Astrocyte of the hippocampus (primary cell): Measurements from ENCODE around the gene ITGB7.
A peak's percentile ranks its signal among the peaks of the same experiment; 100 is the strongest.
"Not testable (repeated sequence)": the region's sequence is repeated elsewhere in the genome, so short reads cannot be mapped to it uniquely, and the experiment has no call there.

Experiments
- DNase-seq: peaks from one replicate; pipeline ENCODE4 v3.0.0; 2011; ENCODE audit warnings: low read depth, low spot score

Gene ITGB7

DNA sequence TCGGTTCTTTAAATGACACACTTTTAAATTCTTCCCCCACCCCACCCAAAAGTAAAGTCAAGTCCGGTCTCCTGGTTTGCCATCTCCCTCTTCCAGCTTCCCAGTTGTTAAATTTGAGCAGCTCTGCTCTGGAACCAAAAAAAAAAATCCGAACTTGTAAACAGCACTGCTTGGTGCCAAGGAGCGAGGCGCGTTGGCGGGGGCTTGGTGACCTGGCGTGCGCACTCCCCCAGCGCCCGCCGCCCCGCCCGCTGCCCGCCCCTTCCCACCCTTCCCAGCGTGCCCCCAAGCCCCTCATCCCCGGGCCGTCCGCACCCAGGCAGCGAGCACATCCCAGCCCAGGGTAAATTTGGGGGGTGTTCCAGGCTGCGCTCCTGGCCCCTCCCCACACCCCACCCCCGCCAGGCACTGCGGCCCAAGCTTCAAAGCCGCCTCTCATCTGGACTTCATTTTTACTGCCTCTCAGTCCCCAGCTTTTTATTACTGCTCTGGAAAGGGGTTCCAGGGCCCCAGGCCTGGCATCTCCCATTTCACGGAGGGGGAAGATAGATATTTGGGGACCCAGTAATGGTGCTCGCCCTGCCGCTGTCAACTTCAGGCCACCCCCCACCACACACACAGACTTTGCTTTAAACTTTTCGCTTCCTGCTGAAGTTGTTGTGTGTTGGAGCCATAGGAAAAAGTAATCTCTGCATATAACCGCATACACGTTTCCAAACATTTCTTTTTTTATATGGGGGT lies 11.7 kb upstream of the ITGB7 start:
- DNase-seq: no peak

DNA sequence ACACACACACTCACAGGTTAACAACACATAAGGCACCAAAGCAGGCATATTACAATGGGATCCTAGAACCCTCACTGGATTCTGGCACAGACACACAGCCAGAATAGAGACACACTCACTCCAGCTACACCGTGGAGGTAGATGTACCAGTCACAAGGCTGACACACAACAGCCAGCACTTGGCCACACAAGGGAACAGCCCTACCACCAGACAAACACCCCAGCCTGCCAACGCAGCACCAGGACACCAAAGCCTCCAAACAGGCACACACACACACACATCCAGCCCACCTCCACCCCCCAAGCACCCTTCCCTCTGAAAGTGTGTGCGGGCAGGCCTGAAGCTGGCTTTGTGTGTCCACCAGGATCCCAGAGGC lies 10.9 kb upstream of the ITGB7 start:
- no peak for DNase-seq

DNA sequence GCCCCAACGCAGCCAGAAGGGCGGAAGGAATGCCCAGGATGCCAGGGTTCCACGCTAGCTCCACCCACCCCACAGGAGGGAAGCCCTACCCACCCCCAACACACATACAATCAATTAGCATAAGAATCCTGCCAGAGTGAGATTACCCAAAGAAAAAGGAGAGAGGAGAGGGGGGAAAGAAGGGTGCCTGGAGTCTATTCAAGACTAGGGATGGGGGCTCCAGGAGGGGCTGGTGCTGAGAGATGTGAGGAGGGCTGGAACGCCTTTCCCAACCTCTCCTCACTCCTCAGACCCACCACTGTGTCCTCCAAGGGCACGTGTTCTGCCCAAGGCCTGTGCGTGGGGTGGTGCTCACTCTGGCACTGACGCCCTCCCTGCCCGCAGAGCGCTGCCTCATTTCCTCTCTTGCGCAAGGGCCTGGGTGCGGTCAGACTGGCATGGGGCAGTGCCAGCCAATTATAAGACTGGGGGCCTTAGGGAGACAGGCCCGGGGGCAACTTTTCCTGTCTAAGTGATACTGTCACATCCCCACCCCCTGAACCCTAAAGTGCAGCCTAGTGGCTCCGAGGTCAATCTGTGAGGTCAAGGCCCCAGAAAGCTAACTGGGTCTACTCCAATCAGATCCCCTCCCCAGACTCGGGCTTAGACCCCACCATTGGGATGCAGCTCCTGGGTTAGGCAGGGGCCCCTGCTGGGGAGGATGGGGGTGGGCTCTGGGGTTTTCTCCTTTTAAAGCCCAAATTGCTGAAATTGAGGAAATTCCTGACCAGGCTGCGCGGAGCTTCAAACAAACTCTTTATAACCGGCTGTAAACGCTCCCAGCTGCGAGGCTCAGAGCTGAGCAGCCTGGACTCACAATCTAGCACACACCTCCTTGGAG lies 10.2 kb upstream of the ITGB7 start:
- no peak for DNase-seq

DNA sequence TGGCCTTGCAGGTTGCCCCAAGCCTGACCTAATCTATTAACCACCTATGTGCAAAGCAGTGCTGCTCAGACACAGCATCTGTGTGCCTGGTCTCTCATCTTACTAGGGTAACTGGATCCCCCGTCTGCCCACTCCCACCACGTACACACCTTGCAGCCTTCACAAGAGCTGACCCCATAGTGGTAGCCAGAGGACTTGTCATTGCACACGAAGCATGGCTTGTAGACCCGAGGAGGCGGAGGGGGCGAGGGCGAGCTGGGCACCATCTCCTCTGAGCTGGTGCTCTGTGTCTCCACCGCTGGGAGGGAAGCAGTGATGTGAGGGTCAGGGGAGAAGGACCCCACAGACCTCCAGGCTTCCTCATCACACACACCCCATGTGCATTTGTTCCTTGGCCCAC lies 8.4 kb upstream of the ITGB7 start:
- no peak for DNase-seq

DNA sequence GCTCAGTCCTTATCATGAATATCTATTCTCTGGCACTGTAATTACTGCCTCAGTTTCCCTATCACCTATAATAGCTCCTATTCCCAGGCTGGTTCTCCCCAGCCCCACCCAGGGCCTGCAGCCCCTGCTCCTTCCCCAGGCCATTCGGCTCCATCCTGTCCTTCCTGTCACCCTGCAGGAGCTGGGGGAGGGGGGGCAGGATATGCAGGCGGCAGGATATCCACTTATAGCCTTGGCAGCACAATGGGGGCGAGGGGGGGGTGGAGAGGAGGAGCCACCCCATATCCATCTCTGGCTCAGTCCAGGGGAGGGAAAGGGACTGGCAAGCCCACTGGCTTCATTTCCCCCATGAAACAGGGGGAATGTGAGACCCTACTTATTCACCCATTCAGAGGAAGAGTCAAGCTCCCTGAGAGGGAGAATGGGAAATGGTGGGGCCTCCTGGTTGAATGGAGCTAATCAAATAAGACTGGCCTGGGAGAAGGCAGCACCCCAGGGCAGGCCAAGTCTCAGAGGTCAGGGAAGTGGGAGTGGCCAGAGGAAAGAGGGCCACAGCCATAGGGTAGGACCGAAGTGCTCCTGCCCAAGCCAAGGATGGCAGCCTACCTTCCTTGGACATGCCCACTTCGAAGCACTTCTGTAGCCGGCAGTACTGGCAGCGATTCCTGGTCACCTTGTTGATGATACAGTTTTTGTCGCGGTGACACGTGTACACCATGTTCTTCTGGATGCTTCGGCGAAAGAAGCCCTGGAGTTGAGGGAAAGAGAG lies 7.8 kb upstream of the ITGB7 start:
- no peak for DNase-seq

DNA sequence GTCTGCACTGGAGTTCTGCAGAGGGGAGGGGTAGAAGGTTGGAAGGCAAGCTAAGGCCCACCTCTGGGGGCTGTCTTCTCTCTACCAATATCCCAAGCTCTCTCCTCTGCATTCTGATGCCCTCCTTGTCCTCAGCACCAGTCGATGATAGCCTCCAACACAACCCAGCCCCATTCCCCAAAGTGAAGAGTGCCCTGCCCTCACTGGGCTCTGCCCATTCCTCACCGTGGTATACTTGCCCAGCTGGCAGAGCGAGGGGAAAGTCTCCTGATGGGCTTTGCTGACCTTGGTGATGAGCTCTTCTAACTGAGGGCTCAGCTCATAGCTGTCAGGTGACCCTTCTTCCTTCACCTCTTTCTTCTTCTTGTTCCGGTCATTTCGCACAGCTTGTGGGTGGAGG lies 7.2 kb upstream of the ITGB7 start:
- DNase-seq: no peak

DNA sequence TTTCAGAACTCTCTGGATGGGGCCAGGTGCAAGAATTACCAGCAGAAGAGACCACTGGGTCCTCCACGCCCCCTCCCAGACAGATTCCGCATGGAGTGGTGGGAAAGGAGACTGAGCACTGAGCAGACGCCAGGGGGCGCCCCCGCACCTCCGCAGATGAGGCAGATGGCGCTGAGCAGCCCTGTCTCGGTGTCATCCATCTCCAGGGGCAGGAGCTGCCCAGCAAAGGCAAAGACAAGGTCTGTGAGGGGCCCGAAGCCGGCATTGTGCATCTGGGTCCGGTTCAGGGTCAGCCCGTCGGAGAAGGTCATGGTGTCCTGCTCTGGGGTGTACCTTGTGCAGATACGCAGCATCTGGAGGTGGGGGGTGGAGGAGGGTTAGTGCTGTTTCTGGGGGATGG lies 6.3 kb upstream of the ITGB7 start:
- DNase-seq: peak; percentile 89

DNA sequence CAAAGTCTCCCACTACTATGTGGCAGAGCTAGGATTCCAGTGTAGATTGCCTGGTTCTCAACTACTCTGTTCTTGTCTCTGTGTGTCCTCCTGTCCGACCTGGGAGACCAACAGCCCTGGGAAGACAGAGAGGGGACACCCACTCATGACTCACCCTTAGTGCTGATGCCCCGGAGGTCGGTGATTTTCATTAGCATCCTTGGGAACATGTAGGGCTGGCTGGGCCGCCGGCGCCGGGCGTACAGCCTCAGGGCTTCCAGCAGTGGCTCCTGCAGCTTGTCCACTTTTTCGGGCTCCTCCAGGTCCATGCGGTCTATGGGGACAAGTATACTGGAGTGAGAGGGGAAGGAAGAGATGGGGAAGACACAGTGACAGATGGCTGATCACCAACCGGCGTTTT lies 5.9 kb upstream of the ITGB7 start:
- DNase-seq: no peak

DNA sequence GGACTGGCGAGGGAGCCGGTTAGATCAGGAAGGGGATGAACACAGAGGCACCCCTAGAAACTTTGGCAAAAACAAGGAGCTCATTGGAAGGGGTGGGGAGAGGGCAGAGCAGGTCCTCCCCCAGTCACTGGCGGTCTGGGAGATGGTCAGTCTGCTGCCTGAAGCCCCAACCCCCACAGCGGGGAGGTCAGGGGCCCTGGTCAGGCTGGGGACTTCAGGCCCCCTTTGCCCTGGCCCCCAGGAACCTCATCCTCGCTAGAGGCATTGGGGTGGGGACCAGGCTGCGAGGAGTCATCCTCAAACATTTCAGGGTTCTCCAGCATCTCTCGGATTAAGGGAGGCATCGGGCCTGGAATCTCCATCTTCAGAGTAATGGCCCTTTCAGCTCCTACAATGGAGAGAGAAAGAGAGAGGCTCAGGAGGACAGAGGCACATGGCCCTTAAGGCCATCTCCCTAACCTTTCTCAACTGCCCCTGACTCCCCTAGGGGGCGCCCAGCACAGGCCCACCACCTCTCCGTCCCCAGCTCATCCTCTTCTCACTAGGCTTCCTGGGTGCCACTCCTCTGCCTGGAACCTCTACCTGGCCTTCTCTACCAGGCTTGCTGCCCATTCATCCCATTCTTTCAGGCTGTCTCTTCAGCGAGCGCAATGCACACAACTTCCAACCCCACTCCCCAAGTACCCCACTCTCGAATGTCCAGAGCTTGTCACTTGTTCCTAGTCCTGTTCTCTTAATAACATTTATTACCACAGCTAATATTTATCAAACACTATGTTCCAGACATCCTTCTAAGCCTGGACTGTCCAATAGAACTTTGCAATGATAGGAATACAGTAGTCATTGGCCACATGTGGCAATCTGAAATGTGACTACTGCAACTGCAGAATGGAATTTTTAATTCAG lies 4.7 kb upstream of the ITGB7 start:
- DNase-seq: no peak

DNA sequence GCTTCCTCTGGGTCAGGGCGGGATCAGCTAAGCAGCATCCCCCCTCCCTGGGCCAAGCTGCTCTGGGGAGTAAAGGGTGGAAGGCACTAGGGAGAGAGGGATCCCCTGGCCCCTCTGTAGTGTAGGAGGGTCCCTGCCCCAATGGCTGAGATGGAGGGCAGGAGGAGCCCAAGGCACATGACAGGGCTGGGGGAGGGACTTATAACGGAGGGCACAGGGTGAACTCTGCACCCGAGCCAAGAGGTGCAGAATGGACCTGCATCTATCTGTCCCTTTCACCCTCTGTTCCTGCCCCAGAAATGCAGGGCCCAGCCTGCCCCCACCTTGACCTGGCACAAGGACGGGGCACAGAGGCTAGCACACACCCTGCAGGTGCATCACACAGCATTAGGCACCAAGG lies 3.8 kb upstream of the ITGB7 start:
- DNase-seq: no peak

DNA sequence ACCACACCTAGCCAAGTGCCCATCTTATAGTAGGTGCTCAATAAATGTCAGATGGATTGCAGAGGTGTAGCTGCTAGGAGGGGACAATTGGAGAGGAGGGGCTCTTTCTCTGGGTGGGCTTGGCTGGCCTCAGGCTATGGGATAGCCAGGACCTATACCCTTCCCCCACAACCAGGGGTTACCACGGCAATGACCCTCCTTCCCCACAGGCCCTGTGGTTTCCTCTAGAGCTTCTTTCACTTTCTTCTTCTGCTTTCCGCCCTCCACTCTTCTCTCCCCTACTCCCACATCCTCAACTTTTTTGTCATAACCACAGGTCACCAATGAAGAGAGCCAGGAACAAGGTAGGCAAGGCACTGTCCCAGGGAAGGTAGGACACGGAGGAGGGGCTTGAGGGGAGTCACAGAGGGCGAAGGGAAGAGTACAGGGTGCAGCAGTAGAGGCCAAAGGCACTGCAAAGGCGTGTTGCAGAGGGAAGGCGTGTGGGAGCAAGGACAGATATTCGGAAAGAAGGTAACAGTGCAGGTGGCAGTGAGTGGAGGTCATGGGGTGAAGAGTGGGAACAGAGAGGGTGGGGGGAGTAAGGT lies 1.9 kb upstream of the ITGB7 start:
- no peak for DNase-seq

DNA sequence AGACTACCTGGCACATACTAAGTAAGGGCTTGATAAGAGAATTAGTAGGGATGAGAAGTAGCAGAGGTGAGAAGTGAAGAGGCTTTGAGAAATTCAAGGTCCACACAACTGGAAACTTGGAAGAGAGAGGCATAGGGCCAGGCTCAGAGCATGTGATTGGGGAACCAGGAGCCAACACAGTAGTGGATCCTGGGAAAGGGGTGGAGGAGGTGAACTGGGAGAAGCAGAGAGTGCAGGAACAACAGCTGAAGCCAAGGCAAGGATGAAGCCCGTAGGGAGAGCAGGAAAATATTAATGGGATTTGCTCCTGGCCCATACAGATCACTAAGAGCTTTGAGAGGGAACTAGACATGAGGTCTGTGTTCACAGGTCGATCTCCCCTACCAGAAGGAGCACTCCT lies 1.4 kb upstream of the ITGB7 start:
- no peak for DNase-seq

DNA sequence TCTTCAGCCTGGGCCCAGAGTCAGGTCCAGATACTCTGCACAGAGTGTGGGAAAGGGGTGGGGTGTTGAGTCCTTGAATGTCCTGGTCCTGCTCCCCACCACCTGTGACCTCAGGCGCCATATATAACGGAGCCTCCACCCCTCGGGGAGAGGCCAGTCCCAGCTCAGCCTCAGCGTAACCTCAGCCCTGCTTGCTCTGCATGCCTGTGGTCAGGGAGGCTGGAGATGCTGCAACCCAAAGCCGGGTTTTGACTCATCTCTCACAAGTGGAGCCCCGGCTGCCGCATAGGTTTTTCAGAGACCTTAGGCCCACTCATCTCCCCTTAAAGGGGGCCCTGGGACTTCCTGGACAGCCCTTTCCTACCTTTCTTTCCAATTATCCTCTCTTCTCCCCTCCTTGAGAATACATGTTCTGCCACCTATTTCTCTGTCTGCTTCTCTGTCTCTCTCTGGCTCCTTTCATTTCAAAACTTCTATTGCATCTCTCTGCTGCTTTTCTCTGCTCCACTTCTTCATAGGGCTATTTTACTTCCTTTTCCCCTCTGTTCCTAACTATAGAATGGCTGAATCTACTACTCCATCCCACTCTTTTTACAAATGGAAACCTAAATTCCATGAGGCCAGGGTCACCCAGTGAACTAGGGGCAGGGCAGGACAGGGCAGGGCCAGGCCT lies 1.2 kb downstream of the ITGB7 start:
- peak; percentile 87 for DNase-seq

DNA sequence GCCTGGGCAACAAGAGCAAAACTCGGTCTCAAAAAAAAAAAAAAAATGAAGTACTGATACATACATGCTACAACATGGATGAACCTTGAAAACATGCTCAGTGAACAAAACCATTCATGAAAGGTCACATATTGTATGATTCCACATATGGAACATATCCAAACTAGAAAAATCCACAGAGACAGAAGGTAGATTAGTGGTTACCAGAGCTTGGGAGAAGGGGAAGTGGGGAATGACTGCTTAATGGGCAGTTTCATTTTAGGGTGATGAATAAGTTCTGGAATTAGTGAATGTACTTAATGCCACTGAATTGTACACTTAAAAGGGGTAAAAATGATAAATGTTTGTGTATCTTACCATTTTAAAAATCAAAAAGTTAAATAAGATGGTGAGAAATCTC lies 2.7 kb downstream of the ITGB7 start:
- DNase-seq: no peak

DNA sequence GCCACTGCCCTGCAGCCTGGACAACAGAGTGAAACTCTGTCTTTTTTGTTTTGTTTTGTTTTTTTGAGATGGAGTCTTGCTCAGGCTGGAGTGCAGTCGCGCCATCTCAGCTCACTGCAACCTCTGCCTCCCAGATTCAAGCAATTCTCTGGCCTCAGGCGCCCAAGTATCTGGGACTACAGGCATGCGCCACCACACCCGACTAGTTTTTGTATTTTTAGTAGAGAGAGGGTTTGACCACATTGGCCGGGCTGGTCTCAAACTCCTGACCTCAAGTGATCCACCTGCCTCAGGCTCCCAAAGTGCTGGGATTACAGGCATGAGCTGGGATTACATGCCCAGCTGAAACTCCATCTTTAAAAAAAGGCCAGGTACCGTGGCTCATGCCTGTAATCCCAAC lies 4.7 kb downstream of the ITGB7 start:
- not testable (repeated sequence) for DNase-seq

DNA sequence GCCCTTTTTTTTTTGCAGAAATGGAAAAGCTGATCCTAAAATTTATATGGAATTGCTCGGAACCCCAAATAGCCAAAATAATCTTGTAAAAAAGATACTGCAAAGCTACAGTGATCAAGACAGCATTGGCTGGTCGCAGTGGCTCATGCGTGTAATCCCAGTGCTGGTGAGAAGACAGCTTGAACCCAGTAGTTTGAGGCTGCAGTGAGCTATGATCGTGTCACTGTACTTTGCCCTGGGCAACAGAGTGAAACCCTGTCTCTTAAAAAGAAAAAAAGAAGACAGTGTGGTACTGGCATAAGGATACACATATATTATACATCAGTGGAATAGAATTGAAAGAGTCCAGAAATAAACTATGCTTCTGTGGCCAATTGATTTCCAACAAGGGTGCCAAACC lies 5.4 kb downstream of the ITGB7 start:
- no peak for DNase-seq

DNA sequence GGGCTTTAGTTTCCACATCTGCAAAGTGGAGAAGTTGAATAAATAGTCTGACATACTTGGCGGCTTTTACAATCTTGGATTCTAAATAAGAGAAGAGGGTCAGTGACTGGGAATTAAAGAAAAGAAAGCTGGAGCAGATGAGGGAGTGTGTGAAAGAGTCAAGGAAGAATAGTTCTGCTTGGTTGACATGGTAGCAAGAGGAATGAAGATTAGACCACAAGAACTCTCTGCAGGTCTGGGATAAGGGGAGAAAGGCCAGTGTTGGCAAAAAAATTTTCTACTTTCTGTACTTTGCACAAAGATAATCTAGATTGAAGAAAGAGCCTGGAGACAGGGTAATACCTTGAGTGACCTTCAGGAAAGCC lies 5.9 kb downstream of the ITGB7 start:
- DNase-seq: peak; percentile 56

DNA sequence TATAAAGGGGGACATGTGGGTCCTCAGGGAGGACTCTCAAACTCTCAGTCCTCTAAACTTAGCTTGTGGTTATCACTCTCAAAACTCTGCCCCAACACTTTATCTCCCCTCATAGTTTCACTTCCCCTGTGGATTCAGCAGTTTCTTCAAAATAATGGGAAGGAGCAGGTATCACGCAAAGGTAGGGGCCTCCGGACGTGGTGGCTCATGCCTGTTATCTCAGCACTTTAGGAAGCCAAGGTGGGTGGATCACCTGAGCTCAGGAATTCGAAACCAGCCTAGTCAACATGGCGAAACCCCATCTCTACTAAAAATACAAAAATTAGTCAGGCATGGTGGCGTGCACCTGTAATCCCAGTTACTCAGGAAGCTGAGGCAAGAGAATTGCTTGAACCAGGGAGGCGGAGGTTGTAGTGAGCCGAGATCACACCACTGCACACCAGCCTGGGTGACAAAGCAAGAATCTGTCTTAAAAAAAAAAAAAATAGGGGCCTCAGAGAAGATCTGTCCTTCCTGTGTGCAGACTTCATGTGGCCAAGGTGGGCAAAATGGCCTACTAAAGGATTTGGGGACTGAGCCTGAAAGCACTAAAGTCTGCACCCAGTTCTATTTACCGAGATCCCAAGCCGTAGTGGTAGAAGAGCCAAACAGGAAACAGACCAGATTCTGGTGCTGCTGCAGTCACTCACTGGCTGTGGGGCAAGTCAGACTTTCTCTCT lies 6.4 kb downstream of the ITGB7 start:
- no peak for DNase-seq

DNA sequence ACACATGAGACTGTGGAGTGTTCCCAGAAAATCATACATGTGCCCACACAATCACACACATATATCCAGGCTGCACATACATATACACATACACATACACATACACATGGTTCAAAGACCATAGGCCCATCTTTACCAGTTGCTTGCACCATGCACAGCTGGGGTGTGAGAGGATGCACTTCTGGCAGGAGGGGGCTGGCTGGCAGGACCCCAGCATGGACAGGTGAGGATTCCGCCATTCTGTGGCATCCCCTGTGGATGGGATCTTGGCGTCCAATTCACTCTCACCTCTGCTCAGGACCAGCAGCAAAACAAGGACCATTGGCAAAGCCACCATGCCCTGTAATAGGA lies 7.0 kb downstream of the ITGB7 start:
- DNase-seq: no peak

DNA sequence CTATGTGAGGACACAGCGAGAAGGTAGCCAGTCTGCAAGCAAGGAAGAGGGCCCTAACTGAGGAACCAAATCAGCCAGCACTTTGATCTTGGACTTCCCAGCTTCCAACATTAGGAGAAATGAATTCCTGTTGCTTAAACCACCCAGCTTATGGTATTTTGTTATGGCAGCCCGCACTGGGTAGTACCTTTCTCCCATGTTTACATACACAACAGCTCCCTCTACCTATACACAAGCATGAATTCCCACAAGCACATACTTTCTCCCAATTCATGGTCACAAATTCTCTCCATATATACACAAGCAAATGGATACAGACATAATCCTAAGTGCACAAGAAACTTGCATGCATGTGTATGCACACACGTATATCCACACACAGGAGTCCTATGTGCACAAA lies 7.4 kb downstream of the ITGB7 start:
- DNase-seq: no peak
